HG03558 (cell line): ENCODE data around the gene UBE3C.

Experiments used
- ATAC-seq: cut with Tn5 transposase; IDR thresholded peaks from one replicate; pipeline ENCODE4 v1.9.1; 2021; ENCODE audit warnings: moderate number of reproducible peaks; ENCODE audit not compliant: unreplicated experiment; ENCODE audit errors: extremely low read depth

UBE3C gene

GRCh38 chr7:157282141-157282801 lies 143.5 kb downstream of the UBE3C start:
- ATAC-seq: no peak

GRCh38 chr7:157284229-157285014 lies 145.7 kb downstream of the UBE3C start:
- no peak for ATAC-seq

- ATAC-seq: no peak
Measured at GRCh38 chr7:157291404-157292080, 152.8 kb downstream of the UBE3C start.

DNA sequence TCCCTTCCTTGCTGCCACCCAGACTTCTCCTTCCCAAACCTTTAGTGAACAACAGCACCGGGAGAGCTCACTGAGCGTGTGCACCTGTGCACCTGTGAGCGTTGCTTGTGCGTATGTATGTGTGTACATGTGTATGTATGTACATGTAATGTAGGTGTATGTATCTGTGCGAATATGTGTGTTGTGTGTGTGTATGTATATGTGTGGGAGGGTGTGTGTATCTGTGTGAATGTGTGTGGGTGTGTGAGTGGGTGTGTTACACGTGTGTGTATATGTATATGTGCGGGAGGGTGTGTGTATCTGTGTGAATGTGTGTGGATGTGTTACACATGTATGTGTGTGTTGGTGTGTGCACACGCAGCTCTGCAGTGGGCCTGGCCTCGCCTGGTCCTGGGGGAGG lies 153.5 kb downstream of the UBE3C start:
- no peak for ATAC-seq

- no peak for ATAC-seq
Measured at GRCh38 chr7:157292770-157293412, 154.2 kb downstream of the UBE3C start.

DNA sequence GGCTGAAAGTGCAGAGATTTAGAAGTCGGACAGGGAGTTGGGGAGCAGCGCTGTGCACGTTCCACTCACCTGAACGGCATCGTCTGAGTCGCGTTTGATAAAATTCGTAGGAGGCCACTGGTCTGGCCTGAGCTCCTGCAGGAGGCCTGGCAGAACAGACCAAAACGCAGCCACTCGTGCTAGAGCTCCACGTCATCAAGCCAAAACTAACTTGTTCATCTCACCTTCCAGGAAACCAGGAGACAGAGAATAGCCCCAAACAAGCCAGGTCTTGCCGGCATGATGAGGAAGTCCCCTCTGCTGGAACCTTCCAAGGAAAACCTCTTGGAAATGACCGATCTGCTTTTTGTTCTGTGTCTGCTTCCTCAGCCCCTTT lies 154.7 kb downstream of the UBE3C start:
- ATAC-seq: no peak

DNA sequence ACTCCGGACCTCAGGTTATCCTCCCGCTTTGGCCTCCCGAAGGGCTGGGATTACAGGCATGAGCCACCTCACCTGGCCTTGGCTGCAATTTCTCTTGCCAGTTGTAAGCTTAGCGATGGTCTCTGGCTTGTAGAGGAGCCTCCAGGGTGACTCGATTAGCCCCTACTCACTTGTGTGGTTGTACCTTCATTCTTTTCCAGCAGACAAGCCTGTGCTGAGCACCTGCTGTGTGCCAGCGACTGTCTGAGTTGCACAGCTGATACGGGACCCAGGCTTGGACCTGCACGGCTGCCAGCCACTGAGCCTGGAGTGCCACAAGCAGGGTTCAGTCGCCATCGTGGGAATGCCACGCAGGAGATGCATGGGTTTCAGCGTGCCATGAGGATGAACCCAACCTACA lies 156.0 kb downstream of the UBE3C start:
- ATAC-seq: no peak

GRCh38 chr7:157295338-157295737 lies 156.6 kb downstream of the UBE3C start:
- ATAC-seq: no peak

DNA sequence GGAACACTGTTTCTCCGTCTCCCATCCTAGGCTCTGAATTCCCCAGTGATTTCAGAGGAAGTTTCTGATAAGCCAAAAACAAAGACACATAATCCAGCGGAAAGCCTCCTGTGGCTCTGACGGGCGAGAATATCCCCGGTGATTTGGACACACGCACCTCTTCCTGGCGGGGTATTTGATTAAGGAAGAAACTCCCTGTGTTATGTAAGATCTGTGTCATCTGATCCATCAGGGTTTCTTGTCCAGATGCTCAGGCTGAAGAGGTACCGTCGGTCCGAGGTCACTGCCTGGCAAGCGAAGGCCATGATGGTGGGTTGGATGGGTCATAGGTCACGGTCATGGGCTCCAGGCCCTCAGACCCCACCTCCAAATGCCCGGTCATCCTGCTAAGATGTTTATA lies 158.5 kb downstream of the UBE3C start:
- ATAC-seq: no peak

DNA sequence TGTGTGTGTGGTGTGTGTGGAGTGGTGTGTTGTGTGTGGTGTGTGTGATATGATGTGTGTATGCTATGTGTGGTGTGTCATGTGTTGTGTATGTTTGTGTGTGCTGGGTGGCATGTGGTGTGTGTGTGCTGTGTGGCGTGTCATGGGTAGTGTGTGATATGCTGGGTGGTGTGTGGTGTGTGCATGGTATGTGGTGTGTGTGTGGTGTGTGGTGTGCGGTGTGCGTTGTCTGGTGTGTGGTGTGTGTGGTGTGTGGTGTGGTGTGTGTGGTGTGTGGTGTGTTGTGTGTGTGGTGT lies 160.5 kb downstream of the UBE3C start:
- no peak for ATAC-seq

- no peak for ATAC-seq
Measured at GRCh38 chr7:157299613-157300368, 161.1 kb downstream of the UBE3C start.

DNA sequence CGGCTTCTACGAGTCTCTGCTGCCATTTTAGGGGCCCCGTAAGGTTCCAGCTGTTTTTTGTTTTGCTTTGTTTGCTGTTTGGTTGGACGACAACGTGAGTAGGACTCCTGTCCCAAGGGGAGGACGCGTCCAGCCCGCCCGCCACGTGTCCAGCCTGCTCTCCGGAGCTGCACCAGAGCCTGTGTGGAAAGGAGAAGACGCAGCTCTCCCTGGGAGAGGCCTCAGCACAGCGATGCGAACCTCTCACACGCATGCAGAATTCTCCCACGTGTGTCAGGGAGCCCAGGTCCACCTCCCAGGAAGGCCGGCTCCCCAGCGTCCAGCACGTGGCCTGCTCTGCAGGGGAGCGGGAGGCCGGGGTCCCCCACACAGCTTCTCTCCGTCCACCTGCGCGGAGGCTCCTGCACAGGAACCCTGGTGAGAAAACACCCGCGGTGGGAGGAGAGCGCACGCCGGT lies 161.7 kb downstream of the UBE3C start:
- no peak for ATAC-seq

- no peak for ATAC-seq
Measured at GRCh38 chr7:157301610-157302120, 162.9 kb downstream of the UBE3C start.

DNA sequence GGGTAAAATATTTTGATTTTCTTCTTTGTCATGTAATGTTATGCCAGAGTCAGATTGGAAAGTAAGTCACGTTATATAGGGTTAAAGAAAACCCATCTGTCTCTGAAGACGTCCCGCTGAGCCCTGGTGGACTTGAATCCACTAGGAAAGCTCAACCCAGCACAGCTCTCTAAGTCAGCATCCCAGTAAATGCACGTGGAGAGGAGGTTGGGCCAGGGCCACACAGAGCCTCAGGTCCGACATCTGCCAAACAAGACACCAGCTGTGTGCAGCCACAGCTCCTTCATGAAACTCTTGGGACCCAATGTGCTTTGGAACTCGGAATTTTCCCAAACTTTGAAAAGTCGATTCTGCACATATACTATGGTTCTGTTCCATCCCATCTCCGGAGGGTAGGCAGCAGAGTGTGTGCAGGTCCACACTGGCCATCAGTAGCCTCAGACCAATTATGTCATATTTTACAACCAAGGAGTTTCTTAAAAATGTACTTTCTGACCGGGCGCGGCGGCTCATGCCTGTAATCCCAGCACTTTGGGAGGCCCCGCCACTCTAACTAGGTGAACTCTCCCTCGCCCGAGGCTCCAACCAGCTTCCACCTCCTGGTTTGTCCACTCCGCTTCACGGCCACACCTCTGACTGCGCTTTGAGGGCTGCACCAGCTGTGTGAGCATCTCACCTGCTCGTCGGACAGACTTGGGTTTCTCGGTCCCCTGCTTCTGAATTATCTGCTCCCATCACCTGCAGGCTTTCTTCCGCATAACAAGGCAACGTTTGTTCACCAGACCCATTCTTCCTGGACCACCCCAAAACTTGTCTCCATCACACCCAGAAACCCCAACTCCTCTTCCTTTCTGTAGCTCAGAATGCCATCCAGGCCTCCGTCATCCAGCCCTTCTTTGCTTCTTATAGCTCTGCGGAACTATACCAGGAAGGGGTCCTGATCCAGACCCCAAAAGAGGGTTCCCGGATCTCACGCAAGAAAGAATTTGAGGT lies 168.4 kb downstream of the UBE3C start:
- no peak for ATAC-seq

DNA sequence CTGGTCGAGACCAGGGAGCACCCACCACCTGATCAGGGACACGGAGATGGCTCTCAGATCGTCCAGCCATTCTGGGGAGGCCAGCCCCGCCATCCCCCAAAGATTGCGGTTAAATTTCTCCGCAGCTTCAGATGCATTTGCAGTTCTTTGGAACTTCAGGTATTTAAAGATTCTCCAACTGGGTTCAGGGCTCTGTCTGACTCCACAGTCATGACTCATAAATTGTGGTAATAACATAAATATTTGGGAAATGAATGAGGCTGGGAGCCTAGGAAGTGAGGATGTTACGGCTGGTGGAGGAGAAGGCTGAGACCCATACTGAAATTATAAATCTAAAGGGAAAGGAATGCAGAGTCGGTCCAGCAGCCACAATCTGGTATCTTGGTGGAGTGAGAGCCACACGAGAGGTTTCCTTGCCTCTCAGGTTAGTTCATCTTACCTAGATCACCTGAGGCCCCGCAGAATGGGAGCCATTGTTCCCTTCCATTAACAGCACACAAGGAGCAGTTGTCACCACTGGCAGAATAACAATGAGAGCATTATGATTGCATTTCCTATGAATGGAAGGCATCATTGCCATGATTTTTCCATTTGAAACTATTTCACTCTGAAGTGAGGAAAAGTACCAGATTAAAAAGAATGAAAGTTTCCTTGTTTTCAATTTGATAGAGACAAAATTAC lies 171.4 kb downstream of the UBE3C start:
- ATAC-seq: no peak

DNA sequence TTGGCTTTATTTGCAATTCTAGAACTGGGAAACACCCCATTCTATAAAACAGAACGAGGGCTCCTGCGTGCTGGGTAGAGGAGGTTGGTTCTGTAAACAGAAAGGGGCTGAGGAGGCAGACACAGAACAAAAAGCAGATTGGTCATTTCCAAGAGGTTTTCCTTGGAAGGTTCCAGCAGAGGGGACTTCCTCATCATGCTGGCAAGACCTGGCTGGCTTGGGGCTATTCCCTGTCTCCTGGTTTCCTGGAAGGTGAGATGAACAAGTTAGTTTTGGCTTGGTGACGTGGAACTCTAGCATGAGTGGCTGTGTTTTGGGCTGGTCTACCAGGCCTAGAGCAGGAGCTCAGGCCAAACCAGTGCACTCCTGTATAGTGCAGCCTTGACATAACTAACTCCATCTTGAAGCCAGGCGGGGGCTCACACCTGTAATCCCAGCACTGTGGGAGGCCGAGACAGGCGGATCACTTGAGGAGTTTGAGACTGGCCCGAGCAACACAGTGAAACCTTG lies 172.0 kb downstream of the UBE3C start:
- no peak for ATAC-seq

- no peak for ATAC-seq
Measured at GRCh38 chr7:157312941-157313340, 174.2 kb downstream of the UBE3C start.

GRCh38 chr7:157313645-157314044 lies 174.9 kb downstream of the UBE3C start:
- ATAC-seq: no peak
